ENCODE data around the gene HIF1A.

HIF1A gene

DNA sequence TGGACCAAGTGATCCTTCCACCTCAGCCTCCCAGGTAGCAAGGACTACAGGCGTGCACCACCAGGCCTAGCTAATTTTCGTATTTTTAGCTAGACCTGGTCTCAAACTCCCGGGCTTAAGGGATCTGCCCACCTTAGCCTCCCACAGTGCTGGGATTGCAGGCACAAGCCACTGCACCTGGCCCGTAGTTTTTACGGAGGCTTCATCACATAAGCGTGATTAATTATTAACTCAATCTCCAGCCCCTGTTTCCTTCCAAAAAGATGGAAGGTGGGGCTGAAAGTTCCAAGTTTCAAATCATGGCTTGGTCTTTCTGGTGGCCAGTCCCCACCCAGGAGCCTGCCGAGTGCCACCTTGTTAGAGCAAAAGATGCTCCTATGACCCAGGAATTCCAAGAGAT is 22.5 kb upstream of the HIF1A start:
- no peak overlapping the region for H2AFZ ChIP-seq (ENCODE audit: low read depth, low read length)
- peaks cover 22% of the 10 kb centered on the region for H3K4me1 ChIP-seq (ENCODE audit: insufficient read depth, low read length)
- no peak overlapping the region for H3K9ac ChIP-seq (ENCODE audit: low read depth, low read length)
- H3K4me3 ChIP-seq (ENCODE audit: low read depth in 1 of 2, low read length in 2 of 2) = no peak overlapping the region
- H3K27ac ChIP-seq (ENCODE audit: low read length) = no peak overlapping the region
- no peak overlapping the region for H3K4me2 ChIP-seq (ENCODE audit: insufficient read depth, low read length)
- H4K20me1 ChIP-seq (ENCODE audit: insufficient read depth, low read length) = no peaks in the 10 kb centered on the region
- TF ChIP-seq, protein P1, sequence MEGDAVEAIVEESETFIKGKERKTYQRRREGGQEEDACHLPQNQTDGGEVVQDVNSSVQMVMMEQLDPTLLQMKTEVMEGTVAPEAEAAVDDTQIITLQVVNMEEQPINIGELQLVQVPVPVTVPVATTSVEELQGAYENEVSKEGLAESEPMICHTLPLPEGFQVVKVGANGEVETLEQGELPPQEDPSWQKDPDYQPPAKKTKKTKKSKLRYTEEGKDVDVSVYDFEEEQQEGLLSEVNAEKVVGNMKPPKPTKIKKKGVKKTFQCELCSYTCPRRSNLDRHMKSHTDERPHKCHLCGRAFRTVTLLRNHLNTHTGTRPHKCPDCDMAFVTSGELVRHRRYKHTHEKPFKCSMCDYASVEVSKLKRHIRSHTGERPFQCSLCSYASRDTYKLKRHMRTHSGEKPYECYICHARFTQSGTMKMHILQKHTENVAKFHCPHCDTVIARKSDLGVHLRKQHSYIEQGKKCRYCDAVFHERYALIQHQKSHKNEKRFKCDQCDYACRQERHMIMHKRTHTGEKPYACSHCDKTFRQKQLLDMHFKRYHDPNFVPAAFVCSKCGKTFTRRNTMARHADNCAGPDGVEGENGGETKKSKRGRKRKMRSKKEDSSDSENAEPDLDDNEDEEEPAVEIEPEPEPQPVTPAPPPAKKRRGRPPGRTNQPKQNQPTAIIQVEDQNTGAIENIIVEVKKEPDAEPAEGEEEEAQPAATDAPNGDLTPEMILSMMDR (IDR thresholded peaks at IDR 0.05; ENCODE audit: borderline replicate concordance, extremely low read depth, low read length, poor library complexity, severe bottlenecking) = no peak
- no peak for TF ChIP-seq EZH2 (IDR thresholded peaks at IDR 0.05; ENCODE audit: borderline replicate concordance, low read depth, low read length, severe bottlenecking)
- DNase-seq = no peak
- no peaks in the 10 kb centered on the region for H3K79me2 ChIP-seq (ENCODE audit: insufficient read depth, low read length)
- no peak for ATAC-seq (ENCODE audit: insufficient read depth, low read depth)
- H3K27me3 ChIP-seq (ENCODE audit: insufficient read depth, low read length, poor library complexity) = no peaks in the 10 kb centered on the region
- no peaks in the 10 kb centered on the region for H3K36me3 ChIP-seq (ENCODE audit: insufficient read depth, low read length)
- no peaks in the 10 kb centered on the region for H3K9me3 ChIP-seq (ENCODE audit: insufficient read depth, low read length, severe bottlenecking)

GRCh38 chr14:61673305-61673704 is 22.0 kb upstream of the HIF1A start:
- Histone ChIP-seq H3K36me3 (ENCODE audit: insufficient read depth, low read length) (no peaks in the 10 kb centered on the region), H4K20me1 (ENCODE audit: insufficient read depth, low read length) (no peaks in the 10 kb centered on the region), H3K27ac (ENCODE audit: low read length) (no peak overlapping the region), H3K27me3 (ENCODE audit: insufficient read depth, low read length, poor library complexity) (no peaks in the 10 kb centered on the region), H3K4me1 (ENCODE audit: insufficient read depth, low read length) (peaks cover 22% of the 10 kb centered on the region), H3K9ac (ENCODE audit: low read depth, low read length) (no peak overlapping the region), H3K4me2 (ENCODE audit: insufficient read depth, low read length) (no peak overlapping the region), H3K79me2 (ENCODE audit: insufficient read depth, low read length) (no peaks in the 10 kb centered on the region), H3K4me3 (ENCODE audit: low read depth in 1 of 2, low read length in 2 of 2) (no peak overlapping the region), H2AFZ (ENCODE audit: low read depth, low read length) (no peak overlapping the region), H3K9me3 (ENCODE audit: insufficient read depth, low read length, severe bottlenecking) (no peaks in the 10 kb centered on the region)
- TF ChIP-seq, protein P1 (IDR thresholded peaks at IDR 0.05; ENCODE audit: borderline replicate concordance, extremely low read depth, low read length, poor library complexity, severe bottlenecking) = no peak
- TF ChIP-seq EZH2 (IDR thresholded peaks at IDR 0.05; ENCODE audit: borderline replicate concordance, low read depth, low read length, severe bottlenecking) = no peak
- ATAC-seq (ENCODE audit: insufficient read depth, low read depth) = no peak
- DNase-seq = no peak

DNA sequence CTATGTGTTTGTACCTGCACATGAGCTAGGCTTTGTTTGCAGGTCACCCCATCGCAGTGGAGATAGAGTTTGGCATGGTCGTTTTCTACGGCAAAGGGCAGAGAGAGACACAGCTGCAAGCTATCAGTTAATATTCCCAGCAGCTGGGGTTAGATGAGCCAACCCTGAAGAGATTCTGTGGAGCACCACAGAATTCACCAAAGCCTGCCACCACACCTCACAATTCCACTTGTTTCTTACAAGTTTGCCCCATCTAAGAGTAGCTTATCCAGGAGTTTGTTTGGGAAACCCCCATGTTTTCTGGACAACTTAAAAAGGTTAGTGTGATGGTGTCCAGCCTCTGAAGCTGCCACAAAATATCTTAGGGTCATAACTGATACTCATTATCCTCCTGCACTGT is 20.0 kb upstream of the HIF1A start:
- H3K4me2 ChIP-seq (ENCODE audit: insufficient read depth, low read length) = no peak overlapping the region
- no peak overlapping the region for H3K4me3 ChIP-seq (ENCODE audit: low read depth in 1 of 2, low read length in 2 of 2)
- no peak overlapping the region for H3K9ac ChIP-seq (ENCODE audit: low read depth, low read length)
- no peaks in the 10 kb centered on the region for H3K36me3 ChIP-seq (ENCODE audit: insufficient read depth, low read length)
- no peaks in the 10 kb centered on the region for H3K79me2 ChIP-seq (ENCODE audit: insufficient read depth, low read length)
- no peak for TF ChIP-seq EZH2 (IDR thresholded peaks at IDR 0.05; ENCODE audit: borderline replicate concordance, low read depth, low read length, severe bottlenecking)
- TF ChIP-seq, protein P1 (IDR thresholded peaks at IDR 0.05; ENCODE audit: borderline replicate concordance, extremely low read depth, low read length, poor library complexity, severe bottlenecking) = no peak
- no peaks in the 10 kb centered on the region for H3K27me3 ChIP-seq (ENCODE audit: insufficient read depth, low read length, poor library complexity)
- H3K4me1 ChIP-seq (ENCODE audit: insufficient read depth, low read length) = peaks cover 16% of the 10 kb centered on the region
- no peaks in the 10 kb centered on the region for H4K20me1 ChIP-seq (ENCODE audit: insufficient read depth, low read length)
- no peak overlapping the region for H3K27ac ChIP-seq (ENCODE audit: low read length)
- no peaks in the 10 kb centered on the region for H3K9me3 ChIP-seq (ENCODE audit: insufficient read depth, low read length, severe bottlenecking)
- no peak overlapping the region for H2AFZ ChIP-seq (ENCODE audit: low read depth, low read length)
- DNase-seq = no peak
- no peak for ATAC-seq (ENCODE audit: insufficient read depth, low read depth)

DNA sequence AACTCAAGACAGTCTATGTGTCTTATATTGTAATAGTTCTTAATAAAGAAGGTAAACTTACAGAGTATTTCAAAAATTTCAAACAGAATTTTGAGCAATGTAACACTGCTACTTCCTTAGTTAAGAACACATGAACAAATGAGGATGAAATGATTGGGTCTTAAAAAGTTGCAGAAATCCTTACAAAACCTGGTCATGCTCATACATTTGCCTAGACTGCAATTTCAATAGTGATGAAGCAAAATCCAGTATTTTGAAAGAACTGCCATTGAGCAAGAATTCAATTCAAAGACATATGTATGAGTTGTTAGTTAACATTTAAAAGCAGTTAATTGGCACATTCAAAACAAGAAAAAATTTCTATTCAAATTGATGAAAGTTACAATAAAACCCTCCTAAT is 17.8 kb upstream of the HIF1A start:
- H3K4me3 ChIP-seq (ENCODE audit: low read depth in 1 of 2, low read length in 2 of 2) = no peak overlapping the region
- H3K36me3 ChIP-seq (ENCODE audit: insufficient read depth, low read length) = no peaks in the 10 kb centered on the region
- H3K79me2 ChIP-seq (ENCODE audit: insufficient read depth, low read length) = no peaks in the 10 kb centered on the region
- no peaks in the 10 kb centered on the region for H4K20me1 ChIP-seq (ENCODE audit: insufficient read depth, low read length)
- no peaks in the 10 kb centered on the region for H3K27me3 ChIP-seq (ENCODE audit: insufficient read depth, low read length, poor library complexity)
- DNase-seq (no peak), ATAC-seq (ENCODE audit: insufficient read depth, low read depth) (no peak)
- no peak overlapping the region for H3K4me2 ChIP-seq (ENCODE audit: insufficient read depth, low read length)
- TF ChIP-seq, protein P1 (IDR thresholded peaks at IDR 0.05; ENCODE audit: borderline replicate concordance, extremely low read depth, low read length, poor library complexity, severe bottlenecking) = no peak
- TF ChIP-seq EZH2 (IDR thresholded peaks at IDR 0.05; ENCODE audit: borderline replicate concordance, low read depth, low read length, severe bottlenecking) = no peak
- H2AFZ ChIP-seq (ENCODE audit: low read depth, low read length) = no peak overlapping the region
- H3K9me3 ChIP-seq (ENCODE audit: insufficient read depth, low read length, severe bottlenecking) = no peaks in the 10 kb centered on the region
- no peaks in the 10 kb centered on the region for H3K4me1 ChIP-seq (ENCODE audit: insufficient read depth, low read length)
- H3K27ac ChIP-seq (ENCODE audit: low read length) = no peak overlapping the region
- H3K9ac ChIP-seq (ENCODE audit: low read depth, low read length) = no peak overlapping the region
